Body of pancreas (tissue), 4 donors: Measurements from ENCODE around the gene CAMK2B.

Experiments
- CTCF ChIP-seq, 7 experiments: fragments of 450-650 bp in 4 of 7; fragments of 200-600 bp in 3 of 7; sonication (generic) in 3 of 7; IDR thresholded peaks; one replicate each; pipeline ENCODE4 v1.5.1; 2016 to 2019; ENCODE audit warnings: antibody characterized with exemption in 7 of 7
- POLR2A ChIP-seq, 3 donors: fragments of 450-650 bp; IDR thresholded peaks; one replicate each; pipeline ENCODE4 v1.6.1; 2016; ENCODE audit warnings: antibody characterized with exemption in 3 of 3, mild to moderate bottlenecking in 2 of 3

GRCh38 chr7:44274623-44274975 is 50.8 kb downstream of the CAMK2B start:
- TF ChIP-seq POLR2A (IDR thresholded peaks at IDR 0.05) (no peak), CTCF (IDR thresholded peaks at IDR 0.05) (no peak)
